Hematopoietic multipotent progenitor cell treated with erythropoietin and hydrocortisone succinate and interleukin-3 and kit ligand, for 8 days (in vitro differentiated cells): ENCODE results near the gene SLC25A21.
A peak's percentile ranks its signal among the peaks of the same experiment; 100 is the strongest.

Experiments used
- DNase-seq: peaks from one replicate; pipeline ENCODE4 v3.0.0-alpha.2; 2015

SLC25A21 gene

DNA sequence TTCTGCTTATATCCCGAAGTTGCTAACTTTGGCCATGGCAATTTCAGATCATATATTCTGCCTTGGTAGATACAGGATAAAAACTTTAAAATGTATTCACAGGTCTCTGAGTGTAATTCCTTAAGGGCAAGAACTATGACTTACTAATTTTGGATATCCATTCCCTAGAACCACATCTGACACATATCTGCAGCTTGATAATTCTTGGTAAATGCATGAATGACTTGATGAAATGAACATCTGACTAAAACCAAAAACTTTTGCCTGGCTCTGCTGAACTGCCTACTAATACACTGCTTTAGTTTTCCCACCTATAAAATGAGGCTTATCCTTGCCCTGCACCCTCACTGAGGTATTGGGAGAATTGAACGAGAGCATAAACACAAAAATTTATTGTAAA lies 32.2 kb downstream of the SLC25A21 start:
- no peak for DNase-seq

DNA sequence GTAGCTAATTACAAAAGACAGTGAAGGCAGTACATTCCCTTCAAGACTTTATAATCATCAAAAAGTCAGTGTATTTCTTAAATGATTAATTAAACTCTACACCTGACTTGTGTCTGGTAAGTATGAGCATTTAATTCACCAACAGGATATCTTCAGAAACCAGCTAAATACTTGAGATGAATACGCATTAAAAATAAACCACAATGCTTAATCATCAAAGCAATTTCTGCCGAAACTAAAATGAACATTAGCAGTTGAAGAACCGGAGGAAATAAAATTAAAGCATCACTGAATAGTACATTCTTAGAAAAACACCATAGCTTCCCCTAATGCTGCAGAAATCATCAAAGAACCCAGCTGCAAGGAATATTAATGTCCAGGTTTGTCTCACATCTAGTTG lies 32.7 kb downstream of the SLC25A21 start:
- DNase-seq, result no peak

DNA sequence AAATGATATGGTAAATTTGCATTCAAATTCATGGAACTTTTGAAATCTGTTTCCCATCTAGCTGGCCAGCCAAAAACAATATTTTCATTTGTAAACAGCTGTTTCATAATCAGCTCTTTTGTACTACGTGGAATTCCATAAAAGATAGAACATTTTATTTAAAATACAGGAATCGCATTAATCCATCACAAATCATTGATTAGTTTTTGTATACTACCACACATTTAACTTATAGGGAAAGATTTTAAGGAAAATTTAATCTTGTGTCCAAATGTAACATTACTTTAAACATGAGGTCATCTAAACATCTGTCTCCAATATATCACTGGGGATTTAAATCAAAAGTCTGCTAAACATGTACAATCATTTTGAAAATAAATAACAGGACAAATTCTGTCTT lies 33.5 kb downstream of the SLC25A21 start:
- DNase-seq, result no peak

DNA sequence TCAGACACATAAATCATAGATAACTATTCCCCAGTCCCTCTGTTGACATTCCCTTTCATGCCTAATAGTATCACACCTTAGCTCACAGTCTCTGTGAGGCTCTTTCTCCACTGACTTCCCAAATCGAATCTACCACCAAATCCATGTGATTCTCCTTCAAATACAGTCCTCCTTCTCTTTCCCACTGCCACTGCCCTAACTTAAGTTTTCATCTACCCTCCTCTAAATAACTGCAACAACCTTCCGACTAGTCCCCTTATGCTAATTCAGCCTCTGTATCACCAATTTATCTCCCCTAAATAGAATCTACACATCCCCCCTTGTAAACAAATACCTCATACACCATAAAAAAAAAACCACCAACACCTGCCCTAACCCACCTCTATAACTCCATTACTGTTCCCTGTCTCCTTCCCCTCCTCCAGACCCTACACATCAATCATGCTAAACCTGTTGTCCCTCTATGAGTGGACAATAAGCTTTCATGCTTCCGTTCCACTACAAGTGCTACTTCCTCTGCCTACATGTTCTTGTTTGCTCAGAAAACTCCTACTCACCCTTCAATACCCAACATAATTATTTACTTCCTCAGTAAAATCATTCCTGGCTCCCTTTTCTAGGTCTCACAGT lies 39.0 kb downstream of the SLC25A21 start:
- DNase-seq, result no peak

DNA sequence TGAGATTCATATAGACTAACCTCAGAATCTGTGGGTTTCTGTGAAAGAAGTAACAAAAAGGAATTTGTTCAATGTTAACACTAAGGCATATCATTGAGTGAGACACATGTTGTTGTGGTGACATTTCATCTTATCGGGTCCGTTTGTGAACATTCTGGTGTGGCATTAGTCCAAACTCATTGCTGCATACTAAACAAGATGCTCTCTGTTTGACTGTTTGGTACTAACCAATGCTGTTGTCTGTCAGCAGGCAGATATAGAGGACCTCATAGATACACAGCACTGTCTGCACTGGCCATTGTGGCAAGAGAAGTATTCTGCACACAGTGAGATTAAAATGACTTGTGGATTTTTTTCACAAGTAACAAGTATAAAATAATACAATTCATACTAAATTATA lies 41.2 kb downstream of the SLC25A21 start:
- DNase-seq, result peak; percentile 80

DNA sequence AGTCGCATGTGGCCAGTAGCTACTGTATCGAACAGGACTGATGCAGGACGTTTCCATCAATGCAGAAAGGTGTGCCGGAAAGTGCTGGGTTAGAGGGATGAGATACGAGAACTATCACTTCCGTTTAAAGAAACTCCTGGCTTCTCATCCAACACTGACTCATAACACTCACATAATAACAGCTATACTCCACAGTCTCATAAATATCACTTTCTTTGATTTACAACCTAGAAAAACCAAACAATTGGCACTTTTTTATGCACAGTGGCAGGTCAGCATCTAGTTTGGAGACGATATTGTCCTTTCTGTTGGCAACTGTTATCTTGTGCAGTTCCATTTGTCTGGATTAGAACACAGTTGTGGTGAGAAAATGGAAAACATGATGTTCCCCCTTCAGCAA lies 43.4 kb downstream of the SLC25A21 start:
- DNase-seq, result no peak

DNA sequence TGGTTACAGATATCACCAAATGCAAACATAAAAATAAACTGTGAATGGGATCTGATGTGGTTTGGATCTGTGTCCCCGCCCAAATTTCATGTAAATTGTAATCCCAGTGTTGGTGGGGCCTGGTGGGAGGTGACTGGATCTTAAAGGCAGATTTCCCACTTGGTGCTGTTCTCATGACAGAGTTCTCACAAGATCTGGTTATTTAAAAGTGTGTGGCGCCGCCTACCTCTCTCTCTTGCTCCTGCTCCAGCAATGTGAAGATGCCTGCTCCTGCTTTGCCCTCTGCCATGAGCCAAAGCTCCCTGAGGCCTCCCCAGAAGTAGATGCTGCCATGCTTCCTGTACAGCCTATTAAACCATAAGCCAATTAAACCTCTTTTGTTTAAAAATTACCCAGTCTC lies 47.8 kb downstream of the SLC25A21 start:
- peak; percentile 40 for DNase-seq

DNA sequence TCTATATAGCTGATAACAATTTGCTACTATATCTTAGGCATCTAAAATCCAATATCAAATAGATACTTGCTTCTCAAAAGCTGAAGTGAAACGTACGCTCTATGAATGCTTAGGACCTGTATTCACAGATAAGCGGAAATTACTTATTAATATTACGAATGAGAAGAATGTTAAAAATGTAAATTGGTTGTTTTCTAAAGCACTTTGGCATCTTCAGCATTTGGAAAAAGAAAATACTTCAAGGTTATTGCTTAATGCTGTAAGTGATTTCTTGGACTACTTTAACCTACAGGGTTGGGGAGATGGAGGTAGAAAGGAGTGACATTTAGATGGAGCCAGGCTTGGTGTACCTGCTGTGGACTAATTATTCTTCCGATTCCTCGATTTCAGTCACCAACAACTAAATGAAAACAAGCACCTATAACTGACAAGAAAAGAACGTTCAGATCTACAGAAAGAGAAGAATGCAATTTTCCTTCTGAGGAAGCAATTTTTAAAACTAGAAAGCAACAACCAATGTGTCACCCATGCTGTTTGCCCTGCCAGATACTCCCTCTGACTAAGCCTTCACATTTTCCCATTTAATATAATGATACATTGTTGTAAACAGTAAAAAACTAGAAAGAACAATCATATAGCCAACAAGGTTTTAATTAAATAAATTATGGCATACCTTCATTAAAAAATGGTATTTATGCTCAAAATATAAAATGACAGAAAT lies 49.3 kb downstream of the SLC25A21 start:
- DNase-seq, result no peak

DNA sequence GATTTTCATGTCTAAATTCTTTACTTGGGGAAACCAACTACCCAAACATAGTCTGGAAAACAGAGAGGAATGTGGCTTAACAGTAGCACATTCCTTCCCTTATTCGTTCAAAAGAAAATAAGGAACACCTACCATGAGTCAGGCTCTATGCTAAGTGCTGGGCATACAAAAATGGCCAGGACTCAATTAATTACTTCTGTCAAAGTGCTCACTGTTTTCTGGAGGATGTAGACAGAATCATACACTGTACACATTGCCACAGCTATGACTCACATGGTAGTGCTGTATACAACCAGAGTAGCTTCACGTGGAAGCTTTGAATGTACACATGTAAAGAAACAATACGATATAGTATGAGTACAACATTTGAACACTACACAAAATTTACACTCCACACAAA lies 50.1 kb downstream of the SLC25A21 start:
- DNase-seq, result no peak

DNA sequence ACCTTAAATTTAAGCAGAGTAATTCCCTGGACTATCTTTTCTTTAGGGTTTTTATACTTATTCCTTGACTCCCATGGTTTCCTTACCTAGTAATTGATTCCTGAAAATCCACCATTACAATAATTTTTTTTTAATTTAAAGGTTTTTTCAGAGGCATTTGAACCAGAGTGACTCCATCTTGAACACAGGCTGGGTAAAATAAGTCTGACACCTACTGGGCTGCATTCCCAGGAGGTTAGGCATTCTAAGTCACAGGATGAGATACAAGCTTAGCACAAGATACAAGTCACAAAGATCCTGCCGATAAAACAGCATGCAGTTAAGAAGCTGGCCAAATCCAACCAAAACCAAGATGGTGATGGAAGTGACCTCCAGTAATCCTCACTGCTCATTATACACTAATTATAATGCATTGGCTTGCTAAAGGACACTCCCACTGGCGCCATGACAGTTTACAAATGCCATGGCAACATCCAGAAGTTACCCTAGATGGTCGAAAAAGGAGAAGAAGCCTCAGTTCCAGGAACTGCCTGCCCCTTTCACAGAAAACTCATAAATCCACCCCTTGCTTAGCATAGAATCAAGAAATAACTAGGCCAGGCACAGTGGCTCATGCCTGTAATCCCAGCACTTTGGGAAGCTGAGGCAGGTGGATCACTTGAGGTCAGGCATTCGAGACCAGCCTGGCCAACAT lies 53.6 kb downstream of the SLC25A21 start:
- DNase-seq, result peak; percentile 41

DNA sequence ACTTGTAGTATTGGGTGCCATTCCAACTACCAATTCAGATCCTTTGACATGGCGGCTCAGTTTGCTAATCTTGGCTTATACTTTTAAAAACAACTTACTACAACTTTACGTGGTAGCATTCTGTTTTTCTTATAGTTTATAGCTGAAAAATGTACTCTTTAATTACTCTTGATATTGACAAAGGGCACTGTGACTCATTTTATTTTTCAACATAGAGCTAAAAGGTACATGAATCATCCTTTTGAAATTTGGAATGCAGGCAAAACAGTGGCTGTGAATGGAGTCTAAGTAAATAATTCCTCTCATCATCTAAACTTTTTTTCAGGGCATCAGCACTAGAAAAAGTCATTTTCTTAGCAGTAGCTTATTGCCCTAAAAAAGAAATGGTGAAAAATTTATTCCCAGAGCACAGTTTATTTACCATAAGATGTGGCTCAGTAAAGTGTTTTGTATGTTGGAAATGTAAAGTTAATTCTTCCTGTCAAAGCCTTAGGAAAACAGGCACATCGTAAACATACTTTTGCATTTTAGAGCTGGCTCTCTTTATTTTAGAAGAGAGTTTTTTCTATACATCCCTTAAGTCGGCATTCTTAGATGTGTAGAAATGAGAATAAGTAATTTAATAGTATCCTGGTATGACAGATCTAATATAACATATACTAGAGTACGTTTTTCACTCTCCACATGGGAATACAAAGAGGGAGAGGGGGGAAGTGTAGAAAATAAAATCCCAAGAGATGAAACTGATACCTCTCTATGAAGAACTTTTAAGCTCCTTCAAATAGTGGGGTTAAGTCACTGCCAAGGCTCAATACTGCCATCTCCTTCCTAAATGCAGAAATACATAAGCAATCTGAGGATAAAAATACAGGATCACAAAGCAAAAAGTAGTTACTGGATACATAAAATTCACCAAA lies 55.2 kb downstream of the SLC25A21 start:
- DNase-seq, result peak; percentile 12

DNA sequence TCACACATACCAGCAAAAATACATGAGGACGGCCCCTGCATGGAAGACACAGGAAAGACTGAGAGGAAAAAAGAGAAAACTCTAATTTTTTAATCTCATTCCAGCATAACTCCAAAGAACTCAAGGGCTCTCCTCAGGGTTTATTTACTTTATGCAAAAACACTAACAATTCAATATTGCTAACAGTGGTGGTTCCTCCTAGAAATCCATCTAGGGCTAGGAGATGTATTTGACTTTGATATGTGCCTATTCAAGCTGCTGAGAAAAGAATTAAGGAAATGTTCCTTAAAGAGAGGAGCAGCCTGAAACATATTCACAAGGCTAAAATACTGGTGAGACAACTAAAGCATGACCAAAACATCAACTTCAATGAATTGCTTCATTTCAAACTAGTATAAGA lies 57.0 kb downstream of the SLC25A21 start:
- no peak for DNase-seq

DNA sequence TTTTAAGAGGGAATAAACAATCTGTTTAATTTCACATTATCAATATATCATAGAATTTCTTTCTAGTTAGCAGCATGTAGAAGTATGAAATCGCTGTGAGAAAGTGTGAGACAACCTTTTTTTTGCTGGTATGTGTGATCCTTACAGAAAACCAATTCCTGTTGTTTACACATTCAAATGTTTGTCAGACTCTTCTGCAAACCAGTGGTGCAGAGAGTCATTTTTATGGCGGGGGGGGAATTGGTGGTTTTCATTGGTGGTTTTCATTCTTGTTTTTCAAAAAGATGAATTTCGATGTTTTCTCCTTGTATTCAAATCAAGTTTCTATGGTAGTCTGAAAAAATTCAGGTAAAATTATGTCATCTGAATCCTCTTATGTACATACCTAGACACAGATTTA lies 57.8 kb downstream of the SLC25A21 start:
- DNase-seq, result no peak

DNA sequence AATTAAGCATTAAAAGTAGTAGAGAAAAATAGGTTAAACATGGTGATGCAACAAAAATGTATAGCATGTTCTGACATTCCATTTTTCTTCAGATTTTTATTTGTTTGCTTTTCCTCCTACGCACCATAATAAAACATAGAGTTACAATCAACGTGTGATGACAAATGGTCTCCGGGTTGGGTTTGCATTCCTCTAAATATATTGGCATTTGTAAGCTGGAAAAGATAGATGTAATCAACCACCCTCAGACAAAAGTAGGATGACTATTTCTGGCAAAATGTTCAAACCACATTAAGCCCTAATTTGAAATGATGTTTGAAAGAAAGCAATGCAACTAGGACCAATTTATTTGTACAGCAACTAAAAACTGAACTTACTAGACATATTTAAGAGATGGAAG lies 58.4 kb downstream of the SLC25A21 start:
- DNase-seq, result no peak

DNA sequence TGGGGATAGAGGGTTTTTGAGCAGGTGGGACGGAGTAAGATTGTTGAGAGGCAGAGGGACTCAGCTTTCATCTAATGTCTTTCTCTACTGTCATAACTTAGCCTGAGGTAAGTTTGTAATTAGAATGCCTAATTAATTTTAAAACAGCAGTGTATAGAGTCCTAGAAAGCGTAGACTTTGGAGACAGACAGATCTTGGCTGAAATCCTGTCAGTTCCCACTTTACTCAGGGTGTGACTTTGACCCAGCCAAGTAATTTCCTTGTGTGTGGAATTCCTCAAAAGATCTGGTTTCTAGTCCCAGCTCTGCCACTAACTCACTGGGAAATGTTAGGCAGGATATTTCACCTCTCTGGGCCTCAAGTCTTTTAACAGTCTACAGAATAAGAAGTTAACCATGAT lies 74.3 kb downstream of the SLC25A21 start:
- DNase-seq, result no peak

DNA sequence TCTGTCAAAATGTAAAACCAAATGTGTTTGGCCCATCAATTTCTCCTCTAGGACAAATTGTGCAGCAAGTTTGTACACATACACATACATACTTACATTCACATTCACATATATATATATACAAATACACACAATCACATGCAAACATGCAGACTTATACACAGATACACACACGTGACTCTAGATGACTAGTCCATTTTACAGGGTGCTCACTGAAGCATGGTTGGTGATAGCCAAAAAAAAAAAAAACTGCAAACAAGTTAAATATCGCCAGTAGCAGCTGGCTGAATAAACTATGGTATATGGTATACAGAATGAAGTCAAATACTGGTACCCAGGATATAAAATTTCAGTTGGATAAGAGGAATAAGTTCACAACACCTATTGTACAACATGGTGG lies 77.9 kb downstream of the SLC25A21 start:
- DNase-seq, result no peak

DNA sequence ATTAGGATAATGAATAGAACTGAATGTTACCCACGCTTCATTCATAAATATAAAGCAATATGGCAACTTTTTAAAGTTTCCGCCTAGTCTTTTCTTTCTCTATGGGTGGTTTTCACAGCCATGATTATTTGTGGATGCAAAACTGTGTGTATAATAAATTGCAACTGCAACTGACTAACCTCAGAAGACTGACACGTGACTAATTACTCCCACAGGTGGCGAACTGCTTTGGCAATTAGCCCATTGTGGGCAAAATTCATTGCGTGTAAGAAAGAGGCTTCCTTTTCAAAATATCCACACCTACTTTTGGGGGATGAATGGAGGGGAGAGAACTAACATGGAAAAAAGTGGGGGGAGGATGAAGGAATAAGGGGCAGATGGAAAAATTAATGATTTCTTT lies 79.0 kb downstream of the SLC25A21 start:
- DNase-seq, result peak; percentile 32

DNA sequence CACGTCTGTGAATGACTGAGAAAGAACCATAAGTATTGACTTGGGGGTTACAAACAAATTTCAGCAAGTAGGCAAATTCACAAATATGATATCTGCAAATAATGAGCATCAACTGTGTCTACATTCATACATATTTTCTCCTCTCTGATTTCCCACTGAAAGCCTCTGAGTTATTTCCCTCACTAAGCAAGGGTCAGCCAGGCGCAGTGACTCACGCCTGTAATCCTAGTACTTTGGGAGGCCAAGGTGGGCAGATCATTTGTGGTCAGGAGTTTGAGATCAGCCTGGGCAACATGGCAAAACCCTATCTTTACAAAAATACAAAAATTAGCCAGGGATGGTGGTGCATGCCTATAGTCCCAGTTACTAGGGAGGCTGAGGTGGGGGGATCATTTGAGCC lies 80.8 kb downstream of the SLC25A21 start:
- no peak for DNase-seq

DNA sequence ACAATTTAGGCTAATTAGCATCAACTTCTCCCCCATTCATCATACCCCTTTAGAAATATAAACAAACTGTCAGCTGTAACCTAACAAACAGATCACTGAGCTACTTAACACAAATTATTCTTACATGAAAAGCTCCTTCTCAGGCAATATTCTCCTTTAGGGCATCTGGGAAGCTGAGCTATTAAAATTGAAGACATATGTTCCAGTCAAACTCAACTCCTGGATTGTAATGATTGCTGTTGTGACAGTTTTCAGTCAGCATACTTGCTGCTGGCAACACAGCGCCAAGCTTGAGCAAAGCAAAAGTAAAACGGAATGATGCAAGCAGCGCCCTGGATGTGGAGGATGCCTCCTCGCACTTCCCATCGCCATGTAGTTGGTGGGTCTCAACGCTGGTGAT lies 82.4 kb downstream of the SLC25A21 start:
- no peak for DNase-seq

DNA sequence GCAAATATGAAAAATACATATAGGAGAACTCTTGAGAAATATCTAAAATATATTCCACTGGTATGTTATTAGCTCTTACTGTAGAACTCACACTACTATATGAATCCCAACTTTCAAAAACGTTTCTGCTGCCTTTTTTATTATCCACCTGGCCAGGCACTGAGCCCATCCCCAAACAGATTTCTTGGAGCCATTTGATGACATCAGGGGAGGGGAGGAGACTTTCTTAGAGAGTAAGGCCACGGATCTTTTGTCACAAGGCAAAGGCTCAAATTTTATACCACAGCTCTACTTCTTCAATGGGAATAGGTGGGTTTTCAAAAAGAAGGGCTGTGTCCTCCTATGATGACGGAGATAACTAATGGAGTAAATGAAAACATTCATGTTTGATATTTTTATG lies 83.0 kb downstream of the SLC25A21 start:
- no peak for DNase-seq

DNA sequence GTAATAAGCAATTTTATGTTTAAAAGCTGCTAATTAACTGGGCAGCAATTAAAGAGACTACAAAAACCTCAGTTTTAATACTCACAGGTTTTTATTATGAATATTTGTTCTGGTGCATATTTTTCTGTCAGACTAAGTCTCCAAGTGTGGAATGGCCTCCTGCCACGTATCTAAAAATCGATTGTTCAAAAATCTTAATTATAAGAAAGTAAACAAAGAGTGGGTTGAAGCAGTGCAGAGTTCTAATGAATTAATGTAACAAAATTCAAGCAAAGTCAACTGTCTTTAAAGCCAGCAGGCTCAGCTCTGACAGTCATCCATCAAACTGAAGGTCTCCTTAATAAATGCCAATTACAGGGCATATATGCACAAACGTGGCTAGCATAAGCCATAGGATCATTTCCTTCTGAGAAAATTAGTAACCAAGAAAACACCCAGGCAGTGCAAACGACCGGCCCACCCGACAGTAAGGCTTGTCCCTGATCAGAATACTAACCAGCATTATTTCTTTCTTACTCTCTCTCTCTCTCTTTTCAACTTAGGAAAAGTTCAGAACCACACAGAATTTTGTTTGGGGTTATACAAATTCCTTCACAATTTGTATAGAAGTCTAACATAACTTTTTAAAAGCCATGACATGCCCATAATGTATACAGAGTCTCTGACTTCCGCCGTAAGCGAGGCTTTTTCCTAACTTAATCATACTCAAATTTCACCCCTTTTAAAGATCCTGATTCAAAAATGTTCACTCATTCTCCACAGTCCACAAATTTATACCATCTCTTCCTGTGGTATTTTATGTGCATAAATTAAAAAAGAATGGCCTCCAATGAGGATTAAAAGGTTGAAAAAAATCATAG lies 83.8 kb downstream of the SLC25A21 start:
- no peak for DNase-seq

DNA sequence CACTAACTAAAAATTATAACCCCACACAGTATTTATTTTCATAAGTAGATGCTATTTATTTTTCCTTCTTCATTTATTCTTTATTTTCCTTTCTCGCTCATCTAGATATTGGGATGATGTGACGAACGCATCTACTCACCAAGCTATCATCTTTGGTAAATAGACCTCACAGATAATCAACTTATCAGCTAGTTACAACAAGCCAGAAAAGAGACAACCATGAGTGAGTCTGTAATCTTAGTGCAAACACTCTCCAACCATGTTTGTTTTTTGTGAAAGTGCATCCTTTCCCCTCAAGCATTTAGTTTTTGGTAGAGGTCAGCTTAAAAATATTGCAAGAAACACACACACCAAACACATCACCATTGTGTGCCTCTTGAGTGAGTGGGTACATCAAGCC lies 84.9 kb downstream of the SLC25A21 start:
- DNase-seq, result no peak
